ENCODE measurements around the gene TMEM187.

DNA sequence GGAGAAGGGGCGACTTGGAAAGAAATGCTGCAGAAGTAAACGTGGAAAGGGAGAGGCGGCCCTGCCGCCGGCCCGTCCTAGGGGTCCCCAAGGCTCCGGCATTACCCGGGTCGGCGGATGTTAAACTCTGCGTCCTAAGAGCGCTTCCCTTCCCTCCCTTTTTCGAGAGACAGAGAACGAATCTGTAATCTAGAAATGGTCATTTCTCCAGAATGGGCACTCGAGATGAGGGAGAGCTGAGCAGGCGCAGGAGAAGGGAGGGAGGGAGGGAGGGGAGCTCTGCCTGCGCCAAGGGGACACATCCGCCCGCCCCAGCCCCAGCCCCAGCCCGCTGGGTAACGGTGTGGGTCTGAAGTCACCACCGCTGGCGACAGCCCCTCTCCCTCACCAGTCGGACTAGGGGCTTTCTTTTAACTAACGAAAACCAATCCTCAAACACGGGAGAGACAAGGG lies 2.6 kb upstream of the TMEM187 start:
- TF ChIP-seq, protein P1, sequence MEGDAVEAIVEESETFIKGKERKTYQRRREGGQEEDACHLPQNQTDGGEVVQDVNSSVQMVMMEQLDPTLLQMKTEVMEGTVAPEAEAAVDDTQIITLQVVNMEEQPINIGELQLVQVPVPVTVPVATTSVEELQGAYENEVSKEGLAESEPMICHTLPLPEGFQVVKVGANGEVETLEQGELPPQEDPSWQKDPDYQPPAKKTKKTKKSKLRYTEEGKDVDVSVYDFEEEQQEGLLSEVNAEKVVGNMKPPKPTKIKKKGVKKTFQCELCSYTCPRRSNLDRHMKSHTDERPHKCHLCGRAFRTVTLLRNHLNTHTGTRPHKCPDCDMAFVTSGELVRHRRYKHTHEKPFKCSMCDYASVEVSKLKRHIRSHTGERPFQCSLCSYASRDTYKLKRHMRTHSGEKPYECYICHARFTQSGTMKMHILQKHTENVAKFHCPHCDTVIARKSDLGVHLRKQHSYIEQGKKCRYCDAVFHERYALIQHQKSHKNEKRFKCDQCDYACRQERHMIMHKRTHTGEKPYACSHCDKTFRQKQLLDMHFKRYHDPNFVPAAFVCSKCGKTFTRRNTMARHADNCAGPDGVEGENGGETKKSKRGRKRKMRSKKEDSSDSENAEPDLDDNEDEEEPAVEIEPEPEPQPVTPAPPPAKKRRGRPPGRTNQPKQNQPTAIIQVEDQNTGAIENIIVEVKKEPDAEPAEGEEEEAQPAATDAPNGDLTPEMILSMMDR (IDR thresholded peaks at IDR 0.05) = no peak
- no peak for TF ChIP-seq EZH2 (IDR thresholded peaks at IDR 0.05)

Data from neural progenitor cell (in vitro differentiated cells).